Measurements from ENCODE around the gene DUSP19. TPM values are rescaled to one million over a fixed set of nuclear protein-coding genes. Genes with fewer than 3 reads are reported as not detected.
A peak's percentile ranks its signal among the peaks of the same experiment; 100 is the strongest.

The DUSP19 gene
- total and polyA plus RNA-seq, 8 donors, result 4.1 to 7.0 (median 5.6) TPM

GRCh38 chr2:183117226-183117625 lies 38.7 kb downstream of the DUSP19 start:
- intact Hi-C loops (cut with DNase I), result no loop called here
- H3K9me3 ChIP-seq, result no peaks in the 10 kb centered on the region
- no peak for TF ChIP-seq CTCF (IDR thresholded peaks at IDR 0.05)
- DNase-seq (no peak), ATAC-seq (no peak)
- no peak overlapping the region for H3K4me3 ChIP-seq
- H3K27ac ChIP-seq, result no peak overlapping the region
- H3K27me3 ChIP-seq, result no peaks in the 10 kb centered on the region
- no peaks in the 10 kb centered on the region for H3K36me3 ChIP-seq
- no peaks in the 10 kb centered on the region for H3K4me1 ChIP-seq

- peak; percentile 16 for ATAC-seq
- H3K27me3 ChIP-seq, result no peaks in the 10 kb centered on the region
- TF ChIP-seq CTCF (IDR thresholded peaks at IDR 0.05), result no peak
- no peaks in the 10 kb centered on the region for H3K36me3 ChIP-seq
- intact Hi-C loops (cut with DNase I), result no loop called here
- DNase-seq, result peak in 1 of 4 donors; percentile 17
- H3K4me1 ChIP-seq, result peaks cover 0 to 16% of the 10 kb centered on the region in 2 donors
- H3K9me3 ChIP-seq, result no peaks in the 10 kb centered on the region
- H3K4me3 ChIP-seq, result peak overlapping the region; percentile 66 to 71
- peak overlapping the region; percentile 83 to 87 for H3K27ac ChIP-seq
These were observed 44.8 kb downstream of the DUSP19 start for GRCh38 chr2:183123117-183123958.

GRCh38 chr2:183123959-183124221 lies 45.3 kb downstream of the DUSP19 start:
- DNase-seq, result no peak
- TF ChIP-seq CTCF (IDR thresholded peaks at IDR 0.05), result no peak
- Histone ChIP-seq H3K27me3 (no peaks in the 10 kb centered on the region), H3K36me3 (no peaks in the 10 kb centered on the region), H3K9me3 (no peaks in the 10 kb centered on the region), H3K4me3 (peak overlapping the region; percentile 66 to 71), H3K4me1 (peaks cover 0 to 16% of the 10 kb centered on the region in 2 donors), H3K27ac (peak overlapping the region; percentile 83 to 87)
- intact Hi-C loops (cut with DNase I), result no loop called here
- no peak for ATAC-seq

- H3K36me3 ChIP-seq, result no peaks in the 10 kb centered on the region
- H3K4me3 ChIP-seq, result peak within 1 kb of the TSS; percentile 66 to 71
- intact Hi-C loops (cut with DNase I), result no loop called here
- peak within 1 kb of the TSS; percentile 83 to 87 for H3K27ac ChIP-seq
- peak; percentile 97 for ATAC-seq
- DNase-seq, result peak; percentile 85 to 93 (median 92)
- no peaks in the 10 kb centered on the region for H3K27me3 ChIP-seq
- H3K4me1 ChIP-seq, result peaks cover 0 to 16% of the 10 kb centered on the region in 2 donors
- H3K9me3 ChIP-seq, result no peaks in the 10 kb centered on the region
- TF ChIP-seq CTCF (IDR thresholded peaks at IDR 0.05), result no peak
These were observed 45.8 kb downstream of the DUSP19 start, which contains the start of gene NUP35 for GRCh38 chr2:183124222-183124956. NUP35 (plus strand) TSS chr2:183124443; CDS start chr2:183124458, 15 bp downstream.

GRCh38 chr2:183124957-183125255 lies 46.4 kb downstream of the DUSP19 start:
- ATAC-seq, result no peak
- no peaks in the 10 kb centered on the region for H3K36me3 ChIP-seq
- peaks cover 0 to 16% of the 10 kb centered on the region in 2 donors for H3K4me1 ChIP-seq
- peak overlapping the region; percentile 66 to 71 for H3K4me3 ChIP-seq
- TF ChIP-seq CTCF (IDR thresholded peaks at IDR 0.05), result no peak
- H3K9me3 ChIP-seq, result no peaks in the 10 kb centered on the region
- peak overlapping the region; percentile 83 to 87 for H3K27ac ChIP-seq
- intact Hi-C loops (cut with DNase I), result no loop called here
- H3K27me3 ChIP-seq, result no peaks in the 10 kb centered on the region
- no peak for DNase-seq

Data from left lung (tissue), 10 donors.